ENCODE results near the gene STON2.
A peak's percentile ranks its signal among the peaks of the same experiment; 100 is the strongest.

The STON2 gene

GRCh38 chr14:81263777-81264410 lies 136.2 kb downstream of the STON2 start:
- no peak overlapping the region for H3K4me3 ChIP-seq (ENCODE audit: low read length)
- TF ChIP-seq, protein P1, sequence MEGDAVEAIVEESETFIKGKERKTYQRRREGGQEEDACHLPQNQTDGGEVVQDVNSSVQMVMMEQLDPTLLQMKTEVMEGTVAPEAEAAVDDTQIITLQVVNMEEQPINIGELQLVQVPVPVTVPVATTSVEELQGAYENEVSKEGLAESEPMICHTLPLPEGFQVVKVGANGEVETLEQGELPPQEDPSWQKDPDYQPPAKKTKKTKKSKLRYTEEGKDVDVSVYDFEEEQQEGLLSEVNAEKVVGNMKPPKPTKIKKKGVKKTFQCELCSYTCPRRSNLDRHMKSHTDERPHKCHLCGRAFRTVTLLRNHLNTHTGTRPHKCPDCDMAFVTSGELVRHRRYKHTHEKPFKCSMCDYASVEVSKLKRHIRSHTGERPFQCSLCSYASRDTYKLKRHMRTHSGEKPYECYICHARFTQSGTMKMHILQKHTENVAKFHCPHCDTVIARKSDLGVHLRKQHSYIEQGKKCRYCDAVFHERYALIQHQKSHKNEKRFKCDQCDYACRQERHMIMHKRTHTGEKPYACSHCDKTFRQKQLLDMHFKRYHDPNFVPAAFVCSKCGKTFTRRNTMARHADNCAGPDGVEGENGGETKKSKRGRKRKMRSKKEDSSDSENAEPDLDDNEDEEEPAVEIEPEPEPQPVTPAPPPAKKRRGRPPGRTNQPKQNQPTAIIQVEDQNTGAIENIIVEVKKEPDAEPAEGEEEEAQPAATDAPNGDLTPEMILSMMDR (conservative IDR thresholded peaks at IDR 0.05; ENCODE audit: low read length), result no peak
- no peak for DNase-seq (ENCODE audit: low read depth)

- no peak overlapping the region for H3K4me3 ChIP-seq (ENCODE audit: low read length)
- DNase-seq (ENCODE audit: low read depth), result peak; percentile 31
- TF ChIP-seq, protein P1 (conservative IDR thresholded peaks at IDR 0.05; ENCODE audit: low read length), result no peak
Observed at GRCh38 chr14:81261176-81261575, 138.9 kb downstream of the STON2 start.

DNA sequence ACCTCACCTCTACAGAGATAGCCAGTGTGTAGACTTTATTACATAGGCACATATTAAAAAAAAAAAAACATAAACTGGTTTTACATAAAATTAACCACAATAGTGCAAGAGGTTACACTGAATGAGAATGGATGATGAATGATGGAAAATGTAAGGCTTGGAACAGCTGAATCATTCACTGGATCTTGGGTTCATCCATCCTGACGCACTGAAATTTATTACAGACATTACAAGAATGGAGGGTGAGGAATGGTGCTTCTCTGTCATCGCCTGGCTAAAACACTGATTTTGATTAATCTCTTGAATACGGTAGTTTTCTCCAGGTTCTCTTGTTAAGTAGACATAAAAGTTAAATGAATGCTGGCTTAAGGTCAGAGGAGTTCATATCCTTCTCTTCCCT lies 139.4 kb downstream of the STON2 start:
- no peak for DNase-seq (ENCODE audit: low read depth)
- TF ChIP-seq, protein P1 (conservative IDR thresholded peaks at IDR 0.05; ENCODE audit: low read length), result no peak
- no peak overlapping the region for H3K4me3 ChIP-seq (ENCODE audit: low read length)

DNA sequence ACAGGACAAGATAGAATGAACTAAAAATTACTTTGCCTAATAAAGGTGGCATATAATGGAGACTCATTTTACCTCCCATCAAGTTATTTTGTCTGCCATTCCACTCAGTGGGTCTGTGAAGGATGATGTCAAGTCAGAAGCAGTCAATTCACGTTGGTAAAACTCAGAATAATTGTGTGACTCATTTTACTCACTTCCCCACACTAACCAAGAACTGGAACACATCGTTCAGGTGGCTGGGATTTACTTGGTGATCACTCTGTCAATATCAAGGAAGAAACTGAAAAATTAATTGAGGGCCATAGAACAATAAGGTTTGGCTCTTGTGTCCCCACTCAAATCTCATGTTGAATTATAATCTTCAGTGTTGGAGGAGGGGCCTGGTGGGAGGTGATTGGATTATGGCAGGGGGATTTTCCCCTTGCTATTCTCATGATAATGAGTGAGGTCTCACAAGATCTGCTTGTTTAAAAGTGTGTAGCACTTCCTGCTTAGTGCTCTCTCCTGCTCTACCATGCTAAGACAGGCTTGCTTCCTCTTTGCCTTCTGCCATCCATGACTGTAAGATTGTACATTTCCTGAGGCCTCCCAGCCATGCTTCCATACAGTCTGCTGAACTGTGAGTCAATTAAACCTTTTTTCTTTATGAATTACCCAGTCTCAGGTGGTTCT lies 143.7 kb downstream of the STON2 start:
- TF ChIP-seq, protein P1 (conservative IDR thresholded peaks at IDR 0.05; ENCODE audit: low read length), result no peak
- no peak overlapping the region for H3K4me3 ChIP-seq (ENCODE audit: low read length)
- DNase-seq (ENCODE audit: low read depth), result no peak

DNA sequence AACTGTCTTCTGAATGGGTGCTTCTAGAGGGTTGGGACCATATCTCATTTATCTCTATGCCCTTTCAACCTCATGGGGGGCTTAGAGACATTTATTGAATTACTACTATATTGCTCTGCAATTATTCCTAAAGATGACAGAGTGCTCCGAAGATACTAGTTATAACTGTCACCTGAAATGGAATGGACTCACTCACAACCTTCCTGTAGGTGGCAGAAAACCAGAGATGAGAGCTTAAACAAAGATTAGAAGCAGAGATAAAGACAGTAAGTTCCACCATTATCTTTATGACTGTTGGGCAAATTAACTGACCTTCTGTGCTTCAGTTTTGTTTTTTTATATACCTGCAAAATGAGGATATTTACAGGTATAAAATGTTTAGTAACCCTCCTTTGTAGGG lies 147.8 kb downstream of the STON2 start:
- TF ChIP-seq, protein P1 (conservative IDR thresholded peaks at IDR 0.05; ENCODE audit: low read length), result no peak
- no peak for DNase-seq (ENCODE audit: low read depth)
- H3K4me3 ChIP-seq (ENCODE audit: low read length), result no peak overlapping the region

DNA sequence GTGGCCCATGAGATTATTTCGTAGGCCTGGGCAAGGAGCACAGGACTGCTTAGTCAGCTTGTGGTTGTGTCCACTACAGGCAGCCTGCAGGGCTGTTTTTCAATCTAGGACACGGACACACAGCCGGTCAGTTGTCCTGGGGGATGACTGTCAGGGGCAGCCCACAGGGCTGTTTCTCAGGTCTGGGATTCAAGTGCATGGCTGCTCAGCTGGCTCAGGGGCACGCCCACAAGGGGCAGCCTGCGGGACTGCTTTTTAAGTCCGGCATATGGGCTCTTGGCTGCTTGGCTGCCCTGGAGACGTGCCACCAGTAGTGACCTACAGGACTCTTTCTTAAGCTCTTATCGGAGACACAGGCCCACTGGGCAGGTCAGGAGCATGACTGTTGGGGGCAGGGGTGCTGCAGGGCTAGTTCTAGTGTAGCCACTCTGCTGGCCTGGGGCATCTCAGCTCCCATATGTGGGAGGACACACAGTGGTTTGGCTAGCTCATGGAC lies 152.8 kb downstream of the STON2 start:
- DNase-seq (ENCODE audit: low read depth), result peak; percentile 39
- H3K4me3 ChIP-seq (ENCODE audit: low read length), result no peak overlapping the region
- TF ChIP-seq, protein P1 (conservative IDR thresholded peaks at IDR 0.05; ENCODE audit: low read length), result no peak
